ENCODE data around the gene FGFR1OP2. TPM values are rescaled to one million over a fixed set of nuclear protein-coding genes. Genes with fewer than 3 reads are reported as not detected.
"Not testable (repeated sequence)": the region's sequence is repeated elsewhere in the genome, so short reads cannot be mapped to it uniquely, and the experiment has no call there.

FGFR1OP2 gene
- total RNA-seq, 1 donor from 2014 or later = 103 TPM

- Mint-ChIP-seq H3K36me3 (peaks cover 12% of the 10 kb centered on the region), H3K9me3 (no peaks in the 10 kb centered on the region), H3K27ac (no peak overlapping the region), H3K4me3 (no peak overlapping the region), H3K27me3 (ENCODE audit: insufficient read depth, low read depth) (no peaks in the 10 kb centered on the region), H3K4me1 (no peaks in the 10 kb centered on the region)
- Histone ChIP-seq H3K27me3 (no peaks in the 10 kb centered on the region), H3K4me3 (no peak overlapping the region), H4K20me1 (ENCODE audit: low read depth) (no peaks in the 10 kb centered on the region), H3K4me1 (no peaks in the 10 kb centered on the region), H3K4me2 (no peak overlapping the region), H2AFZ (replicated peaks) (no peak overlapping the region), H3K36me3 (no peaks in the 10 kb centered on the region), H3K9ac (no peak overlapping the region), H3K27ac (no peak overlapping the region), H3K9me3 (ENCODE audit: low read depth) (no peaks in the 10 kb centered on the region), H3K79me2 (ENCODE audit: low read depth) (no peaks in the 10 kb centered on the region), H3F3A (ENCODE audit: low read depth) (no peaks in the 10 kb centered on the region)
- no peak for TF ChIP-seq EZH2 (IDR thresholded peaks at IDR 0.05)
- no peak for TF ChIP-seq CTCF (IDR thresholded peaks at IDR 0.05)
- no peak for TF ChIP-seq EZH2phosphoT487 (IDR thresholded peaks at IDR 0.05)
- no peak for DNase-seq (ENCODE audit: low spot score)
These were observed 42.6 kb upstream of the FGFR1OP2 start for GRCh38 chr12:26895672-26896071.

GRCh38 chr12:26896913-26897312 lies 41.4 kb upstream of the FGFR1OP2 start:
- H3K9ac ChIP-seq = no peak overlapping the region
- H3K4me3 Mint-ChIP-seq = no peak overlapping the region
- H3K36me3 ChIP-seq = no peaks in the 10 kb centered on the region
- peaks cover 21% of the 10 kb centered on the region for H3K36me3 Mint-ChIP-seq
- no peak for TF ChIP-seq CTCF (IDR thresholded peaks at IDR 0.05)
- no peak for TF ChIP-seq EZH2 (IDR thresholded peaks at IDR 0.05)
- no peak for TF ChIP-seq EZH2phosphoT487 (IDR thresholded peaks at IDR 0.05)
- no peaks in the 10 kb centered on the region for H3F3A ChIP-seq (ENCODE audit: low read depth)
- H3K4me1 Mint-ChIP-seq = no peaks in the 10 kb centered on the region
- no peaks in the 10 kb centered on the region for H3K79me2 ChIP-seq (ENCODE audit: low read depth)
- no peak for DNase-seq (ENCODE audit: low spot score)
- no peak overlapping the region for H3K27ac ChIP-seq
- H3K4me3 ChIP-seq = no peak overlapping the region
- no peak overlapping the region for H2AFZ ChIP-seq (replicated peaks)
- H3K4me2 ChIP-seq = no peak overlapping the region
- no peaks in the 10 kb centered on the region for H3K27me3 ChIP-seq
- H3K9me3 Mint-ChIP-seq = peaks cover 4% of the 10 kb centered on the region
- no peaks in the 10 kb centered on the region for H3K27me3 Mint-ChIP-seq (ENCODE audit: insufficient read depth, low read depth)
- no peaks in the 10 kb centered on the region for H4K20me1 ChIP-seq (ENCODE audit: low read depth)
- no peaks in the 10 kb centered on the region for H3K9me3 ChIP-seq (ENCODE audit: low read depth)
- H3K4me1 ChIP-seq = no peaks in the 10 kb centered on the region
- no peak overlapping the region for H3K27ac Mint-ChIP-seq

- H4K20me1 ChIP-seq (ENCODE audit: low read depth); H3K4me3 ChIP-seq; H3K79me2 ChIP-seq (ENCODE audit: low read depth); H3K9ac ChIP-seq; H3K4me3 Mint-ChIP-seq; H3K27me3 ChIP-seq; H3K27me3 Mint-ChIP-seq (ENCODE audit: insufficient read depth, low read depth); H3K4me1 Mint-ChIP-seq; H3K9me3 ChIP-seq (ENCODE audit: low read depth); H2AFZ ChIP-seq (replicated peaks); H3K4me1 ChIP-seq; H3K27ac ChIP-seq; H3K4me2 ChIP-seq; H3K27ac Mint-ChIP-seq; H3F3A ChIP-seq (ENCODE audit: low read depth); DNase-seq (ENCODE audit: low spot score): not testable (repeated sequence)
- Mint-ChIP-seq H3K36me3 (peaks cover 42% of the 10 kb centered on the region), H3K9me3 (peaks cover 18% of the 10 kb centered on the region)
- peaks cover 20% of the 10 kb centered on the region for H3K36me3 ChIP-seq
These were observed 34.9 kb upstream of the FGFR1OP2 start for GRCh38 chr12:26903396-26903795.

- peaks cover 33% of the 10 kb centered on the region for H3K36me3 Mint-ChIP-seq
These were observed 32.2 kb upstream of the FGFR1OP2 start for GRCh38 chr12:26906024-26906423.

More at GRCh38 chr12:26906024-26906423, 32.2 kb upstream of the FGFR1OP2 start:
- no peak for TF ChIP-seq EZH2phosphoT487 (IDR thresholded peaks at IDR 0.05)
- no peak for TF ChIP-seq EZH2 (IDR thresholded peaks at IDR 0.05)
- no peak for TF ChIP-seq CTCF (IDR thresholded peaks at IDR 0.05)
- no peaks in the 10 kb centered on the region for H3K4me1 Mint-ChIP-seq
- Histone ChIP-seq H3F3A (ENCODE audit: low read depth) (no peaks in the 10 kb centered on the region), H3K27ac (no peak overlapping the region), H3K79me2 (ENCODE audit: low read depth) (no peaks in the 10 kb centered on the region), H3K27me3 (no peaks in the 10 kb centered on the region), H3K9me3 (ENCODE audit: low read depth) (no peaks in the 10 kb centered on the region), H3K9ac (no peak overlapping the region), H4K20me1 (ENCODE audit: low read depth) (no peaks in the 10 kb centered on the region), H3K4me2 (no peak overlapping the region), H3K36me3 (peaks cover 28% of the 10 kb centered on the region), H3K4me1 (no peaks in the 10 kb centered on the region), H3K4me3 (no peak overlapping the region), H2AFZ (replicated peaks) (no peak overlapping the region)
- no peaks in the 10 kb centered on the region for H3K27me3 Mint-ChIP-seq (ENCODE audit: insufficient read depth, low read depth)
- H3K27ac Mint-ChIP-seq = no peak overlapping the region
- no peak overlapping the region for H3K4me3 Mint-ChIP-seq
- DNase-seq (ENCODE audit: low spot score) = no peak
- peaks cover 18% of the 10 kb centered on the region for H3K9me3 Mint-ChIP-seq
